IPS DF 4.7 (cell line): ENCODE measurements around the gene KCNK5.

Source experiments
- DNase-seq: peaks from one replicate; pipeline ENCODE4 v3.0.0-alpha.2; 2013; ENCODE audit warnings: low spot score; ENCODE audit errors: extremely low read depth

Gene KCNK5

DNA sequence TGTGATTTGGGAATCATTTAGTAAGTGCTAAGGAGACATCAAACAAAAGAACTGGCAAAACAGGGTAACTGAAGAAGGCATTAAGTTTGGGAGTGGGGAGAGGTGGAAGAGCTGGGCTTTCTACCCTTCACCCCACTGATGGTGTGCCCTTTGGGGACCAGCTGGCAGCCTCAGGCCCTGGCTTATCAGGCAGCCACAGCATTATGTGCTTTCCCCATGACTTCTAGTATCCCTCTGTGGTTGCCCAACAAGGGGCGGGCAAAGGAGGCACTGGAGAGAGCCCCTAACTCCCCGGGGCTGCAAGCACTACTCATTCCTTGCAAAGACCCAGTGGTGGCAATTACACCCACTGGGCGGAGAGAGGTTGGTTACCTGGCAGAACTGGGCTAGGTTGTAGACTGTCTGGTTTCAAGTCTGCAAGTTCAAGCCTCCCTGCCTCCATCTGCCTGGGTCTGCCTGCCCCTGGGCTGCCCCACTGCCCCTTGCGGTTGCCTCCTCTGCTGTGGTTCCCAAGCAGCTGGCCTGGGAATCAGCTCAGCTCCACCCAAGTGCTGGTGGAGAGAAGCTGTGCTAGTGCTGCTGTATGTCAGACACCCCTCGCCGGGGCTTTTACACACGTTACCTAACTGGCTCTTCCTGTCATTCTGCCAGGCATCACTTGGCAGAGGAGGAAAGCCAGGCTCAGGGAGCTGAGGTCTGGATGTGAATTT is 29.9 kb downstream of the KCNK5 start:
- no peak for DNase-seq

DNA sequence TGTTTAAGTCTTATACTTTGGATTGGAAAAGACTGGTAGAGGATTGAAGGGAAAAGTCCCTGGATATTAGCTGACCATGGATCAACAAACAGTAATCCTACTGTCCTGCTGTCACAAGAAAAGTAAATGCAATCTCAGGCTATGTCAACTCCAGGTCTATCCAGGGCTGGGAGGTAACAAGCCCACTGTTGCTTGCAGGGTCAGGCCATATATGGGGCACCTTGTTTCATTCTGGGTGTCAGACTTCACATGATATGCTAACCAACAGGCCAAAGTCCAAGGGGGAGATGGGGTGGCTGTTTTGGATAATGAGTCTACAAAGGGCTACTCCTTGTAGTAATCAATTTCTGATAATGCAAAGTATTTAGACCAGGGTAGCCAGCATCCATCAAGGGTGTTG is 30.7 kb downstream of the KCNK5 start:
- no peak for DNase-seq

DNA sequence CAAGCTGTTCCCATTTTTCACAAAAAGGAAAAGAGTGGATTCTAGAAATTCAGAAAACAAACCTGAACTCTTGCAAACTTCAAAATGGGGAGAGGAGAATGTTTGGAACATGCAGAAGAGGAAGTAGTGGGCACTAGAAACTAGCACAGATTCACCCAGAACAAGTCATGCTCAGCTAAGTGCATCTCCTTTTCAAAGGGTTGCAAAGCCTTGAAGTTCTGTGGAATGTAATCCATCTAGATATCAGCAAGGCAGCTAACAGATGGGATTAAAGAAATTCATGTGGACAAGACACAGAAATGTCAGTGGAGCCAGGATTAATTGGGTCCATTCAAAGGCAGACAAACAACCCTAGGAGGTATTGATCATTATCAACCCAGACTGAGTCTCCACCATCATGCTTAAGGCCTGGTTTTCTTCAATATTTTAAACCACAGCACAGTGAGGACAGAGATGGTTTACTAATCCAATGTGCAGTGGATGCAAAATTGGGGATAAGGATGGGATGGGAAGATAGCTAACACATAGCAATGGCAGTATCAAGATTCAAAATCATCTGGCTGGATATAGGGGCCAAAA is 31.3 kb downstream of the KCNK5 start:
- DNase-seq: no peak

DNA sequence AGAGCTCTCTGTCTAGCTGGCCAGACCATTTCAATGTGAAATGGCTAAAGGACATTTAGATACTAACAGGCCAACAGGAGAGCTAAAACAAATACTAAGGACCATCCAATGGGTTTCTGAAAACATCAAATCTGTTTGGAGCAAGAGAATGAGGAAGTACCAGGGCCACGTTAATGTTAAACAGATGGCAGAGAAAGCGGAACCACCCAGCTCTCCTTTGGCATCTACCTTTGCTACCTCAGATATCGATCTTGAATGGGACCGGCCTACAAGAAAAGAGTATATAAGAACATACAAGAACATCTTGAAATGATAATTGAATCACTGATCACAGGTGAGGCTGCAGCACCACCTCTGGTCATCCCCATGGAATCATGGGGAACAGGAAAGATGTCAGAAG is 31.8 kb downstream of the KCNK5 start:
- no peak for DNase-seq

DNA sequence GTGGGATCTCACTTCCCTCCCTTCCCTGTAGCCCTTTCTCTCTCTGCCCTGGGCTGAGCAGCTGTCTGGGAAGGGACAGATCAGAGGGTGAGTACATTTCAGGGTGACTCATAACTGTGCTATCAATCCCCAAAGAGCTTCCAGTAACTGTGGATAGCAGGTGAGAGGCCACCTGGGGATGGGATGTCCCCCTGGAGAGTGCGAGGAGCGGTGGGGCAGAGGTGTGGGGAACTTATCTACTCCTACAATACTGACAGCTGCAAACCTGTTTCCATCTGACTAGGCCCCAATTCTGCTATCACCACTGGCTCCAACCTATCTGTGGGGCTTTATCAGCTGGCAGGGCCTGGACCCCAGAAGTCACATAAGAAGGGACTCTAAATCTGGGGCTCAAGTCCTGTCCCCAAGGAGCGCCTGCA is 32.6 kb downstream of the KCNK5 start:
- no peak for DNase-seq

DNA sequence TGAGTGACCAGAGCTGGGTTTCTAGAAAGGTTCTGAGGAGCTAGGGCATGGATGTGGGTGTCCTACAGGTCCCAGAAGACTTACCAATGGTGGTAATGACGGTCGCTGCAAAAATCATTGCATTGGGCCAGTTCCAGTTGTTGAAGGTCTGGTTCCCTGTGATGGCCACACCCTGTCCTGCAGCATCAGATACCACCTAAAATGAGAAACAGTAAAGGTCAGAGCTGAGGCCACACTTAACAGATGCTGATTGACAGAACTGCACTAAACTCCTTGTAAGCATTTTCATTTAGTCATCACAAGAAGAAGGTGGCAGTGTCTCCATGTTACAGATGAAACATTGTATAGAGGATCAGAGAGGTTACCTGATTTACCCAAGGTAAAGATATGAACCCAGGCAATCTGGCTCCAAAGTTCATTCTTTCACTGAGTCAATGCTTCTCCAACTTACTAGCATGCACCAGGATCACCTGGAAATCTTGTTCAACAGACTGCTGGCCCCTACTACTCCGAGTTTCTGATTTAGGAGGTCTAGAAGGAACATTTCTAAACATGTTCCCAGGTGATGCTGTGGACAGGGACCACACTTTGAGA is 33.4 kb downstream of the KCNK5 start:
- no peak for DNase-seq

DNA sequence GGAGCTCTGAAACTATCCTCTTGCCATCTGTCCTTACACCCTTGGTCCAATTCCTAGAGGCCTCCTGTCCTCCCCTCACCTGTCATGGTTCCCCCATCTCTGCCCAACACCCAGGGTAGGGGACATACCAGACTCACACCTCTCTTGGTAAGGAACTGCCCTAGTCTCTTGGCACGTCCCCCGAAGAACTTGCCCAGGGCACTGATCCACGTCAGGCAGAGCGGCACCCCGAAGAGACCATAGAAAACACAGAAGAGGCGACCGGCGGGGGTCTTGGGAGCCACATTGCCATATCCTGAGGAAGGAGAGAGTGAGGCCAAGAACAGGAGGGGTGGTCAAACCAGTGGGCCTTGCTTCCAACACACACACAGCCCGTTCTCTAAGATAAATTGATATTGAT is 34.8 kb downstream of the KCNK5 start:
- DNase-seq: no peak

DNA sequence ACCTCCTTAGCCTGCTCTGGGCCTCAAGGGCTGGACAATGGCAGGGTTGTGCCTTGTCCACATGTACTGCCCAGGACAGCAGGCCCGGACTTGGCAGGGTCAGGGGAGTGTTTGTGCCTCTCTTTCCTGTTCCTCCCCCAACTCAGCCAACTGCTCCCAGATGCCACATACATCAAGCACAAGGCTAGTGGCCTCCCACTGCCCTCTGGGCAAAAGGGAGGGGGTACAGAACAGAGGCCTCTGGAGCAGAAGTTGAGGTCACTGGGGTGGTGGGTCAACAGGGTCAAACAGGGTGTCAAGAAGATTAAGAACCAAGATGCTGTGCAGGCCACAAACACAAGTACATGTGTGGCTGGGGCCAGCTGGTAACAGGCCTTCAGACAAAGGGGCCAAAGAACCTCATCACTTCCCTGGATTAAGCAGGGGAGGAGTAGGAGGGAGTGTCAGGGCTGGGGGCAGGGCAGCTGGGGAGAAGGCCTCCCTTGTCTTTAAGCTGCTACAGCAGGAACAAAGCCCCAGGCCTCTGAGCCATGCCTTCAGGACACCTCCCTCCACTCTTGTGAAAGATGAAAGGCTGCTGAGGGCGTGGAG is 36.0 kb downstream of the KCNK5 start:
- DNase-seq: no peak

DNA sequence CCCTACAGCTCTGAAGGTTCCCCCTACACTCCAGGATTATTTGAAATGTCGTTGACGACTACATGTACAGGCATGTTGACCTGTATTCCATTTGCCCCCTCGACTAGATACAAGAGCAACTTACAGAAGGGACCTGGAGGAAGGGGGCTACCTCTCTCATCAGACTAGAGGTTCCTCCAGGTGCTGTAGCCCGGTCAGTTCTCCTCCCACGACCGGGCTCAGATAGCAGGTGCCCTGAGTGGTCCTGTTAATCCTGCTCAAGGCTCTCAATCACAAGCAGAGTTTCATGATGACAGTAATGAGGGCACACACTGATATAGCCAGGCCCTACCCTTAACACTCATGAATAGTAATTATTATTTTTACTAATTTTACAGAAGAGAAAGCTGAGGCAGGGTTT is 36.5 kb downstream of the KCNK5 start:
- no peak for DNase-seq

DNA sequence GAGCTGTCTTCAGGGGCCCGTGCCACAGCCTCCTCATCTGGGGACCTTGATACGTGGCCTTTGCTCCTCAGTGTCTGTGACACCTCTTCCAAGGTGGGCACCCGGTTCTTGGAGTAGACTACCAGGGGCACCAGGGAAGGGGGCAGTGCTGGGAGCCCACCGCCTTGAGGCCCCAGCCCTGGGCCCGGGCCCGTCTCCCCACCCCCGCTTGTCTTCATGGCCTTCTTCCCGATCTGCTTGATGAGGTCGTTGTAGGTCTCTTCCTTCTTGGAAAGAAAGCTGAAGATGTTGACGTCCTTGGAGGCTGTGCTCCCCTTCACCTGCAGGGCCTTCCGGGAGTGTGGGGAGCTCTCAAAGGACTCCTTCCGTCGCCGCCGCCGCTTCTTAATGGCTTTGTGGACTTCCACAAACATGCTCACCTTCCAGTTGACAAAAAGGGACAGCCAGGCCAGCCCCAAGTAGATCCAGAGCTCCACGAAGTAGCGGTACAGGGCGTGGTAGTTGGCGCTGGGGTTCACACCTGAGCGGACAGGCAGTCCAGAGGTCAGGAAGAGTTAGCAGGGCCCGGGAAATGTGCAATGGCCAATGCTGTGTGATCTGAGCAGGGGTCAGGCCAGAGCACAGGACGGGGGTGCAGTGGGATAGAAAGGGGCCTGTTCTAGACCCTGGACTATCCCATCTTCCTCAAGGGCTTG is 37.9 kb downstream of the KCNK5 start:
- no peak for DNase-seq

DNA sequence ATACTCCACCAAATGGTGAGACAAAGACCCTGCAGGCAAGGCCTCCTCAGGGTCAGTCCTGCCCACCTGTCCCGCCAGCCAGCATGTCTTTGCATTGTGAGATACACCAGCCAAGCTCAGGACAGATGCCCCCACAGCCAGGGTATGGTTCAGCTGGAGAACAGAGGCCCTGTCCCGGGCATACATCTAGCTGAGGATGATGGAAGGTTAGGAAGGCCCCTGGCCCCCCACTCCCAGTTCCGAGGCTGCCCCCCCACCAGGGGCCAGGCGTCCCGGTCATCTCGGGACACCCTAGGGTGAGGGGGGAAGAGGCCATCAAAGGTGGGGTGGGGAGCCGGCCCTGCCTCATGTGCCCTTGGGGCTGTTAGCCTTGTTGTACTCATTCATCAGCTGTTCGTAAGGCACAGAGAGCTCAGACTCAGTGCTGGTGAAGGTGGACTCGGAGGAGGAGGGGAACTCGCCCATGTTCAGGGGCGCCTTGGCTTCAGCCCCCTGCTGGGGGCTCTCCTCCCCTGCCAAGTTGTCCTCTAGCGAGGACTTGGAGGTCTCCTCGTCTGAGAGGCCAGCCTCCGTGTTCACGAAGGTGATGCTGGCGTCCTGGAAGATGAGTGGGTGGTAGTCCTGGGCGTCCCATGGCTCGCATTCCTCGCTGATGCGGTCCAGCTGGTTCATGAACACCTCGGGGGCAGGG is 38.6 kb downstream of the KCNK5 start:
- no peak for DNase-seq

DNA sequence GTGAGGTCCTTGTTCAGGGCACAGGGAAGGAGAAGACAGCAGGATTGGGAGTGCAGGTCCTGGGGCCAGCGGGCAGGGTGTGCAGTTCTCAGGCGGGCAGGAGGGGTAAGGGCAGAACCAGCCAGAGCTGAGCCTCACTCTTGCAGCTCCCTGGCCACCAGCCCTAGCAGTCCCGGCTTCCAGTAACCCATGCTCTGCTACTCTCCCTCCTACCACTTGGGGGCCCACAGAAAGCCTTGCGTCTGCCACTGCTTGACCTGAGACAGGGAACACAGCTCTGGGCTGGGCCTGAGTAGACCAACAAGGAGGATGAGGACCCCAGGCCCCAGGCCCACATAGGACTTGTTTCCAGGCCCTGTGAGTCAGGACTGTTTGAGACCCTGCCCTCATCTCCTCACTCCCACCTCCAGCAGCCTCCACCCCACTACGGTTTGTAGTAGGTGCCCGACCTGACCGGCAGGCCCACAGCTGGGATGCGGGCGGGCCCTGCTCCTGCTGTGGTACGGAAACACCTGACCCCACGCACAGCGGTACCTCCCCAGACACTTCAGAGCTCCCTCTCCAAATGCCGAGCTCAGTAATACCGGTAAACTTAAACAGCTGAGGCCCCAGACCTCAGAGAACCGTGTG is 39.2 kb downstream of the KCNK5 start:
- no peak for DNase-seq

DNA sequence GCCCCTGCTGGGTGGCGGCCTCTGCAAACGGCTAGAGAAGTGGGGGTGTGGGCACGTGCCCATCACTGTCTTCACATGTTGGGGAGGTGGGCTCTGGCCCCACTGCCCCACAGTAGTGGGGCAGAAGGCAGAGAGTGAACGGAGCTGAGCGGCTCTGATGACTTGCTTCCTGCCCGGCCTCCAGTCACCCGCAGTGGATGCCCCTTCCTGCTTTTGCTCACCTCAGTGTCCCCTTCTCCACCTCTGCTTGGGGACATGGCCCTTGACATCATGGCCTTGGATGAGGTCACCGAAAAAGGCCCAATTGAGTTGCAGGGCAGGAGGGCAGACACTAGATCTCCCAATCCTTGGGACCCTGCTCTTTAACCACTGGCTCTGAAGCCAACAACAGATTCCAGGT is 40.1 kb downstream of the KCNK5 start:
- no peak for DNase-seq

DNA sequence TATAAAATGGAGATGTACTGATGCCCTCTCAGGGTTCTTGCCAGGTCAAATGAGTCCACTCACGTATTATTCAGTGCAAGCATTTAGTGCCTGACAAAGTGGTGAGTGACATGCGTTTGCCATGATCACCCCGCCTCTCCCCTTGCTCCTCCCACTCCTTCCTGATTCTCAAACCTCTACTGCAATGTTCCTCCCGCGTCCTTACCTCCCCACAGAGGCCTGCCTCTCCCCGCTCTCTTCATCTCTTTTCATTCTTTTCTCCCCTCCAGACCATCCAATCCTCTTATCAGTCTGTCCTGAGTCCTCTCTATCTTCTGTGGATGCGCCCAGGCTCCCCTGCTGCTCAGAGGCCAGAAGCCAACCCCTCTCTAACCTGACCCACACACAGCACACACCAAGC is 40.7 kb downstream of the KCNK5 start:
- no peak for DNase-seq

DNA sequence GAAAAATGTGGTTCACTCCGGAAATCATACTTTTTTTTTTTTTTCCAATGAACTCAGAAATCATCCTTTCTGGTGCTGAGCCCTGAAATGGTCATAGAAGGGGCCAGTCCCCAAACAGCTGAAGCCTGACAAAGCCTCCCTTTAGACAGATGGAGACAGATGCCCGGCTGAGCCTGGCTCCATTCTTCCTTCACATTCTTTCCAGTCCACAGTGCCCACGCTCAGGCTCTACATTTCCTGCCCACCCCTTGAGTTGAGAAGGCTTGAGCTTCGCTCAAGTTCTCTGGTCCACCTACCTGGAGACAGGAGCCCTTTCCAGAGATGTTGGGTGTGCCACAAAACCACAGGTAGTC is 41.2 kb downstream of the KCNK5 start:
- DNase-seq: no peak

DNA sequence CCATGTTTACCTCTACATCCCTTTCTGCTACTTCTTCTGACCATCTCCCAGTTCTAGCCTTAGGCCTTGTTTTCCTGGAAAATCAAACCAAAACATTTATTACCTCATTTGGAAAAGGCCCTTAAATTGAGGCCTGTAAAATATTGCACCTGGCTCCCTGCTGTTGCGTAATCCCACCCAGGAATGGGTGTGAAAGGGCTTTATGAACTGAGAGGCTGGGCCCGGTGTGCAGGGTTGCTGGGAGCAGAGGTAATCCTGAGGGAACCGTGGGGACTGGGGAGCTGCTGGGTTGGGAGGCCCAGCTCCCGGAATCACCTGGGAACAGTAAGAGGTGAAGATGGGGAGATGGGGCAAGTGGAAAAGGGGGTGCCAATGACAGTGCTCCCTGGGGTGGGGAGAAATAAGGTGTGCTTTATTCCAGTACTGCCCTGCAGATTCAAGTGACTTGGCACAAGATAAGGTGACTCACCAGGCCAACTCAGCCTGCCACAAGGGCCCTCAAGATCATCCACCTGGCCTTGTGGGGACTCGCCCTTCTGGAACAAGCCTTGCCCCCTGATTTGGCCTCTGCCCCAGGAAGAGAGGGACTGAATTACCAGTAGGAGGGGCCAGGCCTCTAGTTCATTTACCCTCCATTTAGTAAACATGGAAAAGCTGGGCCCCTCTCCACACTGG is 44.2 kb downstream of the KCNK5 start:
- no peak for DNase-seq

DNA sequence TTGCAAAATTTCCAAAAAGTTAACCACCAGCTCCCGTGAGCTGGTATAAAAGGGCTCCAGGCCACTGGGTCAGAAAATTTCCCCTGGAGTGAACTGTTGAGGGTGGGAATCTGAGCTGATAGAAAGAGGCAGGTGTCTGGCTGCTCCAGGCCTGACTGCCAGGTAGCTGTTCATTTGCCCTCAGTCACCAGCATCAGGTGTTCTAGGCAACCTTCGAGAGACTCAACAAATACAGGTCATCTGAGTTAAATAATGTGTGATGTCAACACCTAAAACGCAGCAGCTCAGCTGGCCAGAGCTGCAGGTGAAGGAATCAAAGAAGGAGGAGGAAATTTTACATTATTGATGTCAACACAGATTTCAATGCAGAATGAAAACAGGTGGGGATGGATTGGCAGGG is 46.7 kb downstream of the KCNK5 start:
- DNase-seq: no peak

DNA sequence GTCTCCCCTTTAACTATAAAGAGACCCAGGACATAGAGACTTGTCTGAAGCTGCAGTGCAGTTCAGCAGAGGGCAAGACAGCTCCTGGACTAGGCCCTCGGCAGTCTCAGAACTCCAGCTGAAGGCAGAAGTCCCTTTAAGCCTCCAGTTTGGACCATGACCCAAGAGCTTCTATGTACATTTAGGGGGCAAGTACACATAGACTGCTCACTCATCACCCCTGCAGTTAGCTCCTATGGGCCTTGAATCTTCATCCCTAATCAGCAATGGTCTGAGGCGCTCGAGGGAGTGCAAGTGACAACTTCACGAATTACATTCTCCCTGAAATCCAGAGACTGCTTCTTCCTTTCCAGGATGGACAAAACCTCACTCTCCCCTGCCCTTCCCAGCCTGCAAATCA is 47.4 kb downstream of the KCNK5 start:
- DNase-seq: no peak

DNA sequence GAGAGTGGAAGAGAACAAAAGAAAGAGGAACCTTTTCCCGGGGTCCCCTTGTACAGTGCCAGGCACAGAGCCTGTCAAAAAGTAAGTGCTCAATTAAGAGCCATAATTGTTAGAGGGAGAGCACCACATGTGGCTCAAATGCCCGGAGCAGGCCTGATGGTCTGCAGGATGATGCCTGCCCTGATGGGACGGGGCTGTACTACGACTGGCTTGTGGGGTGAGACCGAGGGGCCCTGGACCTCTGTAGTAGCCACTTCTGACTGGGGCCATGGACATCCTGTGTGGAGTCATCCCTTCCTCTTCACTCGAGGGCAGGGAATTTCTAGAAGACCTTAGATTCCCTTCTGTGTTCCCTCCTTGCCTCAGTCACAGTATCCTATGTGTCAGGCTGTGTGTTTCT is 47.9 kb downstream of the KCNK5 start:
- no peak for DNase-seq

DNA sequence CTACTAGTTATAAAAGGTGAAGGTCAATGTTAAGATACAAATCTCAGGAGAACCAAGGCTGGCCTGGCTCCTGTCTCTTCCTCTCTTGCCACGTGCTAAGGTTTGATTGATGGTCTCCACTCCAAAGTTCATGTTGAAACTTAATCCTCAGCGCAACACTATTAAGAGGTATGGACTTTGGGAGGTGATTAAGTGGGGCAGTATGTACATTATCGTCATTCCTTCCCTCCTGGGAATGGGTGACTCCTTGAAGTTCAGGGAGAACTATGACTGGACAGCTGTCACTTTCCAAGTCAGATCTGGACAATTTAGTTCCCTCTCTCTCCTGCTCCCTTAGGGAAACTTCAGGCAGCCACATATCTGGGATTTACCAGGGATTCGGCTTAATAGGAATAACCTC is 50.5 kb downstream of the KCNK5 start:
- DNase-seq: no peak

DNA sequence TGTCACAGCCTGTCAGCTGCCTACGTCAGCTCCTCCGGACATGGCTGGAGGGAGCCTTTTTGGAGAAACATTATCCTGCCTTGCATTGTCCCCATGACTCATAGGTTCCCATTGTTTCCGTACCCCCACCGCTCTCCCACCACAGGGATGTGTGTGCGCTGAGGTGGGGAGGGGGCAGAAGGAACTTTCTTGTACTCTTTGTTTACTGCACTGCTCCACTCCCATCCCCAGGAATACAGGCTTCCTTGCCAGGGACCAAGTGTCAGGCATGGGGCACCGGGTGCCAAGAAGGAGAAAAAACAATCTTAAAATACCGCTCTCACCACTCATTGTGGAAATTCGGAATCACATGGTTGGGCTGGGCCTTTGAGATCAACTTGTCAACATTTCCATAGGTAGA is 51.0 kb downstream of the KCNK5 start:
- DNase-seq: no peak
